SK-N-SH (cell line): ENCODE data around the gene STARD5. TPM values are rescaled to one million over a fixed set of nuclear protein-coding genes. Genes with fewer than 3 reads are reported as not detected.

Experiments used
- CTCF ChIA-PET: fragments of 300-600, 350-600 bp; formaldehyde crosslinking; extraction: SDS; loops from one replicate; lab custom pipeline; 2021; lab: Yijun Ruan, JAX
- POLR2A ChIA-PET: fragments of 350-600 bp; sonication (Branson Sonifier 250); formaldehyde crosslinking; extraction: SDS; loops from one replicate; lab custom pipeline; 2020; ENCODE audit warnings: antibody characterized with exemption, inconsistent platforms; lab: Yijun Ruan, JAX
- DNase-seq: peaks from one replicate; pipeline ENCODE4 v3.0.0; 2012
- H2AFZ ChIP-seq: fragments of 200-600 bp; sonication (generic); 2 replicates; pipeline ENCODE4 v1.8.1; 2016; ENCODE audit warnings: antibody characterized with exemption, mild to moderate bottlenecking, low read depth
- H3F3A ChIP-seq: fragments of 200-600 bp; sonication (generic); replicated peaks from 2 replicates; pipeline ENCODE3; 2016; ENCODE audit warnings: antibody characterized with exemption, mild to moderate bottlenecking; ENCODE audit not compliant: insufficient read depth
- H3K27ac ChIP-seq, 2 experiments: fragments of 200-500 bp in 1 of 2; fragments of 200-600 bp in 1 of 2; sonication (Bioruptor generic) in 1 of 2; sonication (generic), shearing (Covaris generic) in 1 of 2; 2 replicates each; pipeline versions ENCODE4 v1.5.1 to v1.6.1; 2014 to 2016; ENCODE audit warnings: low read depth in 2 of 2, inconsistent platforms in 1 of 2, low read length in 1 of 2, mild to moderate bottlenecking in 1 of 2, mixed read lengths in 1 of 2
- H3K27me3 ChIP-seq: fragments of 200-600 bp; sonication (generic), shearing (Covaris generic); 2 replicates; pipeline ENCODE4 v1.6.1; 2016; ENCODE audit warnings: mixed run types; ENCODE audit not compliant: insufficient read depth
- H3K36me3 ChIP-seq, 2 experiments: fragments of 200-500 bp in 1 of 2; fragments of 200-600 bp in 1 of 2; sonication (Bioruptor generic) in 1 of 2; sonication (generic) in 1 of 2; replicated peaks in 1 of 2; 2 replicates each; pipeline versions ENCODE3 to v1.5.1; 2014 to 2016; ENCODE audit warnings: low read length in 1 of 2, mild to moderate bottlenecking in 1 of 2; ENCODE audit not compliant: insufficient read depth in 2 of 2, control insufficient read depth in 1 of 2
- H3K4me1 ChIP-seq, 2 experiments: fragments of 200-500 bp in 1 of 2; fragments of 200-600 bp in 1 of 2; sonication (Bioruptor generic) in 1 of 2; sonication (generic), shearing (Covaris generic) in 1 of 2; 2 replicates each; pipeline versions ENCODE4 v1.5.1 to v1.6.1; 2014 to 2016; ENCODE audit warnings: low read depth in 1 of 2, low read length in 1 of 2, mixed run types in 1 of 2; ENCODE audit not compliant: insufficient read depth in 2 of 2, control insufficient read depth in 1 of 2
- H3K4me2 ChIP-seq: fragments of 200-600 bp; sonication (generic), shearing (Covaris generic); 2 replicates; pipeline ENCODE4 v1.6.1; 2017; ENCODE audit warnings: mixed run types
- H3K4me3 ChIP-seq, 2 experiments: fragments of 200-500 bp in 1 of 2; fragments of 200-600 bp in 1 of 2; sonication (Bioruptor generic) in 1 of 2; sonication (generic), shearing (Covaris generic) in 1 of 2; 2 replicates each; pipeline versions ENCODE4 v1.5.1 to v1.8.1; 2014 to 2016; ENCODE audit warnings: low read depth in 2 of 2, inconsistent platforms in 1 of 2, low read length in 1 of 2, mild to moderate bottlenecking in 1 of 2, mixed read lengths in 1 of 2, moderate library complexity in 1 of 2
- H3K79me2 ChIP-seq: fragments of 200-600 bp; sonication (generic); 2 replicates; pipeline ENCODE4 v1.8.1; 2017; ENCODE audit warnings: mild to moderate bottlenecking; ENCODE audit not compliant: insufficient read depth
- H3K9ac ChIP-seq: fragments of 200-600 bp; sonication (generic); 2 replicates; pipeline ENCODE4 v1.6.1; 2017; ENCODE audit warnings: mixed run types
- H3K9me2 ChIP-seq: fragments of 200-600 bp; sonication (generic); 2 replicates; pipeline ENCODE4 v1.6.1; 2017; ENCODE audit warnings: mixed run types
- H3K9me3 ChIP-seq: fragments of 200-600 bp; sonication (generic); 2 replicates; pipeline ENCODE4 v1.6.1; 2017; ENCODE audit warnings: mixed run types, mild to moderate bottlenecking, moderate library complexity
- H4K20me1 ChIP-seq: fragments of 200-600 bp; sonication (generic); 2 replicates; pipeline ENCODE4 v1.6.1; 2017; ENCODE audit warnings: mild to moderate bottlenecking, mixed run types; ENCODE audit not compliant: insufficient read depth
- EZH2phosphoT487 ChIP-seq: fragments of 200-600 bp; sonication (generic); IDR thresholded peaks from 2 replicates; pipeline ENCODE4 v1.6.1; 2017; ENCODE audit warnings: low read depth, mixed run types, mild to moderate bottlenecking, antibody characterized with exemption, moderate library complexity, borderline replicate concordance
- GABPA ChIP-seq: IDR thresholded peaks from 2 replicates; pipeline ENCODE4 v1.4.0; 2012; ENCODE audit warnings: low read depth, mild to moderate bottlenecking
- MEF2A ChIP-seq: IDR thresholded peaks from 2 replicates; pipeline ENCODE4 v1.4.0; 2012; ENCODE audit warnings: low read depth, borderline replicate concordance
- MXI1 ChIP-seq: IDR thresholded peaks from 2 replicates; pipeline ENCODE4 v1.6.1; 2012; ENCODE audit warnings: mild to moderate bottlenecking, low read depth, low read length, improper control_type of control experiment
- NFIC ChIP-seq: IDR thresholded peaks from 2 replicates; pipeline ENCODE4 v1.4.0; 2012; ENCODE audit warnings: borderline replicate concordance
- NRF1 ChIP-seq: IDR thresholded peaks from 2 replicates; pipeline ENCODE4 v1.6.1; 2012; ENCODE audit warnings: low read depth, mild to moderate bottlenecking, low read length
- RAD21 ChIP-seq: IDR thresholded peaks from 2 replicates; pipeline ENCODE4 v1.6.1; 2012; ENCODE audit warnings: mild to moderate bottlenecking, low read length
- RCOR1 ChIP-seq: fragments of 150-350 bp; IDR thresholded peaks from 2 replicates; pipeline ENCODE4 v1.6.1; 2017; ENCODE audit warnings: antibody characterized with exemption, low read length
- RXRA ChIP-seq: IDR thresholded peaks from 2 replicates; pipeline ENCODE4 v1.4.0; 2012; ENCODE audit warnings: low read depth, mild to moderate bottlenecking, borderline replicate concordance
- TCF12 ChIP-seq: IDR thresholded peaks from 2 replicates; pipeline ENCODE4 v1.4.0; 2012
- TEAD4 ChIP-seq: IDR thresholded peaks from 2 replicates; pipeline ENCODE4 v1.4.0; 2012; ENCODE audit warnings: mild to moderate bottlenecking, borderline replicate concordance; ENCODE audit not compliant: insufficient read depth
- YY1 ChIP-seq: IDR thresholded peaks from 2 replicates; pipeline ENCODE4 v1.4.0; 2012; ENCODE audit warnings: low read depth, mild to moderate bottlenecking
- ZBTB33 ChIP-seq: IDR thresholded peaks from 2 replicates; pipeline ENCODE4 v1.4.0; 2012; ENCODE audit warnings: low read depth, borderline replicate concordance
- WGBS: methylation state at CpG from one replicate; pipeline ENCODE4 v1.1.6; 2017; ENCODE audit warnings: low lambda C conversion rate; 5-methylcytosine and 5-hydroxymethylcytosine counted together
- polyA plus RNA-seq, 3 experiments: library from polyadenylated mRNA; depleted of rRNA; stranded (reverse); fragments of >200 nt; gene quantifications; 2 replicates each; pipeline ENCODE4 v1.2.3, GENCODE V29; 2012
- TF ChIP-seq, protein P1 (sequence below): fragments of 150-350 bp; IDR thresholded peaks from 2 replicates; pipeline ENCODE4 v1.6.1; 2017; ENCODE audit warnings: antibody characterized with exemption, low read length, low read depth, borderline replicate concordance
- TF ChIP-seq, protein P2 (sequence below): IDR thresholded peaks from 2 replicates; pipeline ENCODE4 v1.6.1; 2012; ENCODE audit warnings: mild to moderate bottlenecking, low read depth, low read length, moderate library complexity
- TF ChIP-seq, protein P3 (sequence below): IDR thresholded peaks from 2 replicates; pipeline ENCODE4 v1.4.0; 2012; ENCODE audit warnings: low read depth
- TF ChIP-seq, protein P4 (sequence below): IDR thresholded peaks from 2 replicates; pipeline ENCODE4; 2012

Gene STARD5
- polyA plus RNA-seq, 1 of the 3 experiments (the other 2 are of a cell fraction), result 1.6 TPM

- no peaks in the 10 kb centered on the region for H4K20me1 ChIP-seq
- H3K4me2 ChIP-seq, result no peak overlapping the region
- no peaks in the 10 kb centered on the region for H3K9me2 ChIP-seq
- no peak for TF ChIP-seq RXRA
- TF ChIP-seq MEF2A, result no peak
- no peak for TF ChIP-seq TEAD4
- no peak for TF ChIP-seq RCOR1
- no peak for TF ChIP-seq NFIC
- TF ChIP-seq, protein P1, sequence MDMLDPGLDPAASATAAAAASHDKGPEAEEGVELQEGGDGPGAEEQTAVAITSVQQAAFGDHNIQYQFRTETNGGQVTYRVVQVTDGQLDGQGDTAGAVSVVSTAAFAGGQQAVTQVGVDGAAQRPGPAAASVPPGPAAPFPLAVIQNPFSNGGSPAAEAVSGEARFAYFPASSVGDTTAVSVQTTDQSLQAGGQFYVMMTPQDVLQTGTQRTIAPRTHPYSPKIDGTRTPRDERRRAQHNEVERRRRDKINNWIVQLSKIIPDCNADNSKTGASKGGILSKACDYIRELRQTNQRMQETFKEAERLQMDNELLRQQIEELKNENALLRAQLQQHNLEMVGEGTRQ, result no peak
- TF ChIP-seq RAD21, result no peak
- no peak for TF ChIP-seq TCF12
- TF ChIP-seq, protein P2, sequence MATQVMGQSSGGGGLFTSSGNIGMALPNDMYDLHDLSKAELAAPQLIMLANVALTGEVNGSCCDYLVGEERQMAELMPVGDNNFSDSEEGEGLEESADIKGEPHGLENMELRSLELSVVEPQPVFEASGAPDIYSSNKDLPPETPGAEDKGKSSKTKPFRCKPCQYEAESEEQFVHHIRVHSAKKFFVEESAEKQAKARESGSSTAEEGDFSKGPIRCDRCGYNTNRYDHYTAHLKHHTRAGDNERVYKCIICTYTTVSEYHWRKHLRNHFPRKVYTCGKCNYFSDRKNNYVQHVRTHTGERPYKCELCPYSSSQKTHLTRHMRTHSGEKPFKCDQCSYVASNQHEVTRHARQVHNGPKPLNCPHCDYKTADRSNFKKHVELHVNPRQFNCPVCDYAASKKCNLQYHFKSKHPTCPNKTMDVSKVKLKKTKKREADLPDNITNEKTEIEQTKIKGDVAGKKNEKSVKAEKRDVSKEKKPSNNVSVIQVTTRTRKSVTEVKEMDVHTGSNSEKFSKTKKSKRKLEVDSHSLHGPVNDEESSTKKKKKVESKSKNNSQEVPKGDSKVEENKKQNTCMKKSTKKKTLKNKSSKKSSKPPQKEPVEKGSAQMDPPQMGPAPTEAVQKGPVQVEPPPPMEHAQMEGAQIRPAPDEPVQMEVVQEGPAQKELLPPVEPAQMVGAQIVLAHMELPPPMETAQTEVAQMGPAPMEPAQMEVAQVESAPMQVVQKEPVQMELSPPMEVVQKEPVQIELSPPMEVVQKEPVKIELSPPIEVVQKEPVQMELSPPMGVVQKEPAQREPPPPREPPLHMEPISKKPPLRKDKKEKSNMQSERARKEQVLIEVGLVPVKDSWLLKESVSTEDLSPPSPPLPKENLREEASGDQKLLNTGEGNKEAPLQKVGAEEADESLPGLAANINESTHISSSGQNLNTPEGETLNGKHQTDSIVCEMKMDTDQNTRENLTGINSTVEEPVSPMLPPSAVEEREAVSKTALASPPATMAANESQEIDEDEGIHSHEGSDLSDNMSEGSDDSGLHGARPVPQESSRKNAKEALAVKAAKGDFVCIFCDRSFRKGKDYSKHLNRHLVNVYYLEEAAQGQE, result no peak
- no peak for TF ChIP-seq ZBTB33
- no peak for TF ChIP-seq NRF1
- no peak for TF ChIP-seq GABPA
- TF ChIP-seq YY1, result no peak
- no peak for TF ChIP-seq MXI1
- TF ChIP-seq EZH2phosphoT487, result no peak
- TF ChIP-seq, protein P3, sequence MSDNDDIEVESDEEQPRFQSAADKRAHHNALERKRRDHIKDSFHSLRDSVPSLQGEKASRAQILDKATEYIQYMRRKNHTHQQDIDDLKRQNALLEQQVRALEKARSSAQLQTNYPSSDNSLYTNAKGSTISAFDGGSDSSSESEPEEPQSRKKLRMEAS, result no peak
- TF ChIP-seq, protein P4, sequence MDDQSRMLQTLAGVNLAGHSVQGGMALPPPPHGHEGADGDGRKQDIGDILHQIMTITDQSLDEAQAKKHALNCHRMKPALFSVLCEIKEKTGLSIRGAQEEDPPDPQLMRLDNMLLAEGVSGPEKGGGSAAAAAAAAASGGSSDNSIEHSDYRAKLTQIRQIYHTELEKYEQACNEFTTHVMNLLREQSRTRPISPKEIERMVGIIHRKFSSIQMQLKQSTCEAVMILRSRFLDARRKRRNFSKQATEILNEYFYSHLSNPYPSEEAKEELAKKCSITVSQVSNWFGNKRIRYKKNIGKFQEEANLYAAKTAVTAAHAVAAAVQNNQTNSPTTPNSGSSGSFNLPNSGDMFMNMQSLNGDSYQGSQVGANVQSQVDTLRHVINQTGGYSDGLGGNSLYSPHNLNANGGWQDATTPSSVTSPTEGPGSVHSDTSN, result no peak
- TF ChIP-seq, all 33 proteins: peak for 0
- Histone ChIP-seq H3K4me1 (peaks cover 0 to 3% of the 10 kb centered on the region in 2 experiments; a peak in 1 of 4 replicates), H3K27ac (no peak overlapping the region), H2AFZ (no peak overlapping the region), H3K9me3 (0 out of 2 replicates have a peak, but pooled peaks cover 11% of the 10 kb centered on the region), H3F3A (no peaks in the 10 kb centered on the region), H3K79me2 (no peaks in the 10 kb centered on the region), H3K27me3 (peaks cover 15% of the 10 kb centered on the region; the same call in 1 of the 2 replicates), H3K36me3 (no peaks in the 10 kb centered on the region), H3K9ac (no peak overlapping the region), H3K4me3 (no peak overlapping the region)
- ChIA-PET POLR2A (no interaction called here), CTCF (interaction anchor here (0.6 to 7.2 kb wide), 24 partner anchors 9 to 889 kb away, joined by 3 to 173 read pairs (median 4); partner anchors contain the start of gene STARD5)
- 43% methylated on average over 4 of the region's 4 CpGs for WGBS
- no peak for DNase-seq
Observed at GRCh38 chr15:81274255-81274654, 49.7 kb downstream of the STARD5 start.
